HG03025 (cell line): ENCODE data around the gene KISS1.

Source experiments
- ATAC-seq: cut with Tn5 transposase; IDR thresholded peaks from one replicate; pipeline ENCODE4 v1.9.1; 2021; ENCODE audit warnings: mild to moderate bottlenecking, moderate library complexity; ENCODE audit not compliant: unreplicated experiment, low FRiP score

KISS1 gene

DNA sequence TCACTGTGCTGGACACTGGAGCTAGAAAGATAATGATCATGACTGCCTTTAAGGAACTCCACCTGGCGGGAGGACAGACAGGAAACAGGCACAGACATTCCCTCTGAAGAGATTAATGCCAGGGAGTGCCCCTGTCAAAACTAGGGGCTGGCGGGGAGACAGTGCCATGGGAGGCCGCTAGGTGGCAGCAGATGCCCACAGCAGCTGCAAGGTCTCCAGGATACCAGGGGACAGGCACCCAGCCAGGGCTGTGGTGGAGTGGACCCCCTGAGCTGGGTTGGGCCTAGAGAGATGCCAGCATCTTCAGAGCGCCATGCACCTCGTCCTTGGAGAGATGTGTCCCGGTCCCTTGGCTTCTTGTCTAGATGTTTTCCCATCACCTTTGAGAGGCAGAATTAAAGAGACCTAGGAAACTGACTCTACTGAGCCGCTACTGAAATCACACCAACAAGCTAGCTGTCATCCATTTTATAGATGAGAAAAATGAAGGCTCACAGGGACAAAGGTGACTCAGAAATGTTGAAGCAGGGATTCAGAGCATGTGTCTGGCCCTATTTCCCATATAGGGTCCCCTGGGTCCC, 33.7 kb downstream of the KISS1 start:
- no peak for ATAC-seq

DNA sequence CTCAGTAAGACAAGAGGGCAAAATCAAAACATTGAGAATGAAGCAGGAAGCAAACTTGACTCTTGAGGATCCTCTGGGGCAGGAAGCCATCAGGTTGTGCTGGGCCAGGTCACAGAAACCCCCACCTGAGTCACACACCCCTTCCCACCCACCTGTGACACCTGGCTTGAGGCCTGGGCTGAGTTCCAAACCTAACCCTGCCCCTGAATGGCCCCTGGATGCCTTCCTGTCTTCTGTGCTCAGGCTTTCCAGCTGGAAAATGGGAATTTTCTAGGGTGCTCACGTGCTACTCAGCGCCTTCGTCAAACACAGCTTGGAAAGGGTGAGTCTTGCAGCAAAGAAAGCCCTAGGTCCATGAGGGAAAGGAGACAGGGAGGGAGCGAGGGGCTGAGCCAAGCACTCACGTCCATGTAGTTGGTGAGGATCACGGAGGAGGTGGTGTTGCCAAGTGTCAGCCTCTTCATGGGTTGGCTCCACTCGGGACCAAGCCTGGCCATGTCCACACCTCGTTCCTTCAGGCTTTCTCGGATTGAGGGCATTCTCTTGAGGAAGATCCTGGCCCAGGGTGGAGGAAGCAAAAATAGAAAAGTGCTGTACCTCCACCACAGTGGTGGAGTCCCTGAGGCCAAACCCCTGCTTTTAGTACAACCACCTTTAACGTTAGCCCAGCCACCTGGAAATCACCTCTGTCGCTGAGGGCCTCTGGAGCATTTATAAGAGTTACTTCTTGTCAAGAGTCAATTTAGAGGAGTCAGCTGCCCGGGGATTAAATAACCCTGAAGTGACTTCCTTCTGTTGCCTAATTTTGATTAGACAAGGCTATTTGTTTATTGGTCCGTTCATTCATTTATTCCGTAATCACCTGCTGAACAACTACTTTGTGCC, 34.4 kb downstream of the KISS1 start:
- no peak for ATAC-seq

DNA sequence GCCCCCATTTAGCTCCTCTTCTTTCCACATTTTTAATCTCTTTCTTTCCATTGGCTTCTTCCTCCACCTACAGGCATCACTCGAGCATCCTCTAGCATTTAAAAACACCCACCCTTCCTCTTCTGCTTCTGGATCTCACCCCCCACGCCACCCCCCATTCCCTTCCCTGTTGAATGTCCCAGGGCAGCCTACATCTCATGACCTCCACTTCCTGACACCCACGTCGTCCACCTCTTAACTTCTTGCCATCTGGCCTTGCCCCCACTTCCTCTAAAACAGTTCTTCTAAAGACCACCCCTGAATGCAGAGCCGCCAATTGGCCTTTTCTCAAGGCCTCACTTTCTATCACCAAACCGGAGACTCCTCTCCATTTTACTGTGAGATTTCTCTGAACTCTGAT, 38.3 kb downstream of the KISS1 start:
- no peak for ATAC-seq

- no peak for ATAC-seq
Measured at GRCh38 chr1:204155881-204156280, 40.4 kb downstream of the KISS1 start.

- no peak for ATAC-seq
Measured at GRCh38 chr1:204154568-204155255, 41.6 kb downstream of the KISS1 start.

GRCh38 chr1:204153667-204154066, 42.6 kb downstream of the KISS1 start:
- no peak for ATAC-seq

GRCh38 chr1:204152310-204153044, 43.8 kb downstream of the KISS1 start:
- no peak for ATAC-seq

GRCh38 chr1:204151552-204152309, 44.6 kb downstream of the KISS1 start, which contains the start of gene ETNK2:
TSS of gene ETNK2 (minus strand) at chr1:204152044. CDS start at chr1:204151852, 192 bp downstream.
- no peak for ATAC-seq

GRCh38 chr1:204150702-204151551, 45.4 kb downstream of the KISS1 start:
- ATAC-seq: no peak

DNA sequence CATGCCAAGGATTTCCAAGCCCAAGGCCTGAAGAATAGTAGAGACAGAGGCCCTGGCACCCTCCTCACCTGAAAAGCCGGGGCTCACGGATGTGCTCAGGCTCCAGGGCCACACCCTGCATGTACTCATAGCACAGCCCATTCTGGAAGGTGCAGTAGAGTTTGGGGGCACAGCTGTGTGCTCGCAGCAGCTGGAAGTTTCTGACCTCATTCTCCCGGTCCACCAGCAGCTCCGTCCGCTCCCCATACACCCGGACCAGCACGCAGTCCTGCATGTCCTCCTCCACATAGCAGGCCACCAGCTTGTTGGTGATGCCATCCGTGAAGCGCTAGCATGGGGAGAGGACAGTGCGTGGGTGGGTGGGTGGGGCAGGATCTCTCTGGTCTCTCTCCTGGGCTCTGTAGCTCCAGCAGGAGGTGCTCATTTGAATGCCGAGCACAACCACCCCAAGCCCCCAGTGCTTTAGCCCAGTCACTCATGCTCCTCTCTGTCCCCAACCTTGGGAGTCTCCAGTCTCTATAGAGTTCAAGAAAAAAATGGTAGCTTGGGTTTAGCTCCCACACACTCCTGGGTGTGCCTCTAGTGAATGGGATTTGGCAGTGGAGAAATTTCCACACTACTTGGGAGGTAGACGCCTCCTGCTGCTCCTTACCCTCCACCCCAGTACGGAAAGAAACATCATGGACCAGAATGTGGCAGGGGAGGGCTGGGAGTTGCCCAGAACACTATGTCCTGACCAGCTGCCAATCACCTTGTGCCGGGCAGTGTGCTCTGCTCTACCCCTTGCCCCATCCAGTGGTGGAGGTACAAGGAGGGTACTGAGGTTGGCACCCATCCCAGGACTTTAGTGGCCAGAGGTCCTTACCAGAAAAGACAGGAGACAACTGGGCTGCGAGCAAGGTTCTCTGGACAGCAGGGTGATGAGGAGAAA, 46.4 kb downstream of the KISS1 start:
- no peak for ATAC-seq

- ATAC-seq: no peak
Measured at GRCh38 chr1:204149107-204149506, 47.2 kb downstream of the KISS1 start.

DNA sequence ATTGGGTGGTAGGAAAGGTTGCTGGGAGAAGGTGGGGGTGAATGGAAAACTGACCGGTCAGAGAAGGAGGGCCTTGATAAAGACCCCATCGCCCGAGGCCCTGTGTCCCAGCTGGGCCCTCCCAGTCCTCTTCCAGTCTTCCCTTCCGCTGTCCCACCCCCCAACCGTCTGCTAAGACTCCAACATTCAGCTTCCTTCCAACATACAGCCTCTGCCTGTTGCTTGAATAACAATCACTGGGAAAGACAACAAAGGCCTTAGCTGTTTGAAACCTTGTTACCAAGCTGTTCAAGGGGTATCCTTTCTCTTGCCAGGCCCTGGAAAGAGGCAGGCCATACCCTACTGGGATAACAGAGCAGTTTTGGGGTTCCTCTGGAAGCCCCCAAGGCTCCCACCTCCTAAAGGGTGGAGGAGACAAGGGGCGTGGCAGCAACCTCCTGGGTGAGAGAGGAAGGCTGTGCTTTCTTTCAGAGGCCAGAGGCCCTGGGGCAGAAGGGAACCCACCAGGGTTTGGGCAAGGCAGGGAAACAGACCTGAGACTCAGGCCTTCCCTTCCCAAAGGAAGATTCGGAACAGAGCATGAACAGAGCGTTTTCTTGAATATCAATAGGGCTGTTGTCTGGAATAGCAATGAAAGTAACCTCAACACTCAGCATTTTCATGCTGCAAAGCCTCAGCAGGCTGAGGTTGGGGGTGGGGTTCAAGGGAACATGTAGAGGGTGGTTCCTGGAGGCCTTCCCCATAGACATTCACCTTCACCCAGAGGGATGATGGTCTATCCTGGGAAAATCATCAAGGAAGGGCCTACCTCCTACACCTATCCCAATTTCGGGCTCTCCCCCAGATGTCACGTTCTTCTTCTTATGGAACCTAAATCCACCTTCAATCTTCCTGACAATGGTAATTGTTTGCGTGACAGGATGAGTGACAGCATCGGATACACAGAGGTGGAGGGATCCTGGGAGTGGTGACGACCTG, 48.6 kb downstream of the KISS1 start:
- no peak for ATAC-seq

- ATAC-seq: no peak
Measured at GRCh38 chr1:204146965-204147364, 49.3 kb downstream of the KISS1 start.

DNA sequence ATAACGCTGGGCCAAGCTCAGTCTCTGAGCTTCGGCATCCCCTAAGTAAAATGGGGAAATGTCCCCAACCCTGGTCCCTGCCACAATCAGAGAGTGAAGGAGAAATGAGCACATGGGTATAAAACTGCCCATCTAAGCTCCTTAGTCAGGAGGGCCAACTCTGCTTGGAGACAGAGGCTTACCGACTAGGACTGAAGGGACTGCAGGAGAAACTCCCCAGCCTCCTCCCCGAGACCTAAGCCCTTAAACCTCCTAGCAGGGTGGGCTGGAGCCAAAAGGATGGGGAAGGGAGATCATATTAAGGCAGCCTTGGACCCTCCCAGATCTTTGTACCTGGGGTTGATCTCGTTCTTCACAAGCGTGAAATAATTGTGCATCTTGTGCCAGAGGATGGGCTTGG, 50.0 kb downstream of the KISS1 start:
- ATAC-seq: no peak

- ATAC-seq: no peak
Measured at GRCh38 chr1:204145033-204145504, 51.2 kb downstream of the KISS1 start.

DNA sequence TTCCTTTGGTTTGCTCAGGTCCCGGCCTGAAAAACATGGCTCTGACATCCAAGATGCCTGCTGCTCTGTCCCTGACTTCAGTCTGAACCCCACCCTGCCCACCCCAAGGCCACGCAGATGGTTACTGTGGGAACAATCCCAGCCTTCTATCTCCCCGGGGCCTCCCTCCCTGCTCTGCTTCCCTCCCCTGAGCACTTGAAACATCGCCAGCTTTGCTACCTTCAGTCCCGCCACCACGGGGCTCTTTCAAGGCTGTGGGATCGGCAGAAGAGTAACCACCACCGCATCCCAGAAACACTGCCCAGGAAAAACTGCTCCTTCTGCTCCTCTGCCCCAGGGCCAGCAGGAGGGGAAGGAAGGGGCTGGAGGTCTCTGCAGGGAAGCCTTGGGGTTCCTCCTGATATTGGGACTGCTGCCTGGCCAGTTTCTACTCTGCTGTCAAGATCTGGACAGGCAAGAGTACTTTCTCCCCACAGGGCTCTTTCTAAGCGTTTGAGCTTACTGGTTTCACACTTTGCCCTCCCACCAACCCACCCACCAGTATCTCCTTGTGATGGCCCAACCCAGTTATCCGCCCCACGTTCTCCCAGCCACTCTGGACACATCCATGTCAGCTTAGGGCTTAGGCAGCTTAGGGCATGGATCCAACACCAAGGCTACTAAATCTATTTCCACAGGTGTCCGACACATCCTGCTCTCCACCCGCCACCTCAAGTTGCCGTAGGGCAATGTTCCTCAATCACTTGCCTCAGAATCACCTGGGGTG, 52.8 kb downstream of the KISS1 start:
- ATAC-seq: no peak
